ACC112 (cell line): Measurements from ENCODE around the gene LZTR1.
A peak's percentile ranks its signal among the peaks of the same experiment; 100 is the strongest.
"Not testable (repeated sequence)": the region's sequence is repeated elsewhere in the genome, so short reads cannot be mapped to it uniquely, and the experiment has no call there.

Source experiments
- H2AFZ ChIP-seq: fragments of 200-600 bp; sonication (generic); one replicate; pipeline ENCODE4 v1.6.0; 2017; ENCODE audit warnings: antibody characterized with exemption, low read length; ENCODE audit not compliant: unreplicated experiment
- H3K27ac ChIP-seq: fragments of 200-600 bp; sonication (generic); 2 replicates; pipeline ENCODE4 v1.5.1; 2014; ENCODE audit warnings: low read depth, mild to moderate bottlenecking, antibody characterized with exemption, low read length, moderate library complexity
- H3K27me3 ChIP-seq: fragments of 200-600 bp; sonication (generic); 2 replicates; pipeline ENCODE4 v1.6.1; 2014; ENCODE audit warnings: mild to moderate bottlenecking, antibody characterized with exemption, low read length, moderate library complexity, mixed read lengths; ENCODE audit not compliant: insufficient read depth
- H3K36me3 ChIP-seq: fragments of 200-600 bp; sonication (generic); 2 replicates; pipeline ENCODE4 v1.6.1; 2016; ENCODE audit warnings: mild to moderate bottlenecking, antibody characterized with exemption, low read length, moderate library complexity, mixed read lengths; ENCODE audit not compliant: insufficient read depth
- H3K4me1 ChIP-seq: fragments of 200-600 bp; sonication (generic); one replicate; pipeline ENCODE4 v1.6.1; 2016; ENCODE audit warnings: low read length, mixed read lengths; ENCODE audit not compliant: insufficient read depth, unreplicated experiment, control insufficient read depth
- H3K4me3 ChIP-seq: fragments of 200-600 bp; sonication (generic); 2 replicates; pipeline ENCODE4 v1.5.1; 2014; ENCODE audit warnings: mild to moderate bottlenecking, low read depth, low read length
- H3K79me2 ChIP-seq: fragments of 200-600 bp; sonication (generic); one replicate; pipeline ENCODE4 v1.6.0; 2016; ENCODE audit warnings: low read length; ENCODE audit not compliant: control insufficient read depth, unreplicated experiment, insufficient read depth

LZTR1 gene

DNA sequence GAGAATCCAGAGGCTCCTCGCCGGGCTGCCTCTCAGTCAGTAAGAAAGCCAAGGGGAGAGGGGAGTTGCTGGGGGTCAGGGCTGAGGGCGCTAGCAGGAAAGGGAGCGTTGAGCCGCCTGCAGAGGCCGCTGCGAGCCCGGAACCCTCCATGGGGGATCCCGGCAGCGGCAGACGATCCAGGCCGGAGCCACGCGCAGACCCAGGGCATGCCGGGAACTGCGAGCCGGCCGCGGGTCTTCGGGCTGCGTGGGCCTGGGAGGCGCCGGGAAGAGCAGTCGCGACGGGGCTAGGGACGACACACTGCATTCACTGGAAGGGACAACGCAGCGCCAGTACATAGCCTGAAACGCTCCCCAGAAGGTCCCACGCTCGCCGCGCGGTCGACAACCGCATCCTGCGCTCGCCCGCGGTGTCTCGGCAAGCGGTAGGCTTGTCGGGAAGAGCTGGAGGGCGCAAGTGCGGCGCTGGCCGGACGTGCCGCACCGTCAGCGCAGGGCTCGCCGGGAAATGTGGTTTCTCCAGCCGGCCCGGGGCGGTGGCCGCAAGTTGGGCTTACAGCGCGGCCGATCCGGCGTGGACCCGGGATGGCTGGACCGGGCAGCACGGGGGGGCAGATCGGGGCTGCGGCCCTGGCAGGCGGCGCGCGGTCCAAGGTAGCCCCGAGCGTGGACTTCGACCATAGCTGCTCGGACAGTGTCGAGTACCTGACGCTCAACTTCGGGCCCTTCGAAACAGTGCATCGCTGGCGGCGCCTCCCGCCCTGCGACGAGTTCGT, at the start of gene LZTR1:
TSS of gene LZTR1 (plus strand) at position 511 of the 776 bp plus-strand sequence. CDS start at position 586, 75 bp downstream.
- peak within 1 kb of the TSS; percentile 50 for H3K27ac ChIP-seq
- no peaks in the 10 kb centered on the region for H3K36me3 ChIP-seq
- peaks cover 9% of the 10 kb centered on the region for H3K4me1 ChIP-seq
- peak within 1 kb of the TSS; percentile 68 for H2AFZ ChIP-seq
- H3K4me3 ChIP-seq = peak within 1 kb of the TSS; percentile 98
- no peaks in the 10 kb centered on the region for H3K27me3 ChIP-seq
- H3K79me2 ChIP-seq = peaks cover 14% of the 10 kb centered on the region

DNA sequence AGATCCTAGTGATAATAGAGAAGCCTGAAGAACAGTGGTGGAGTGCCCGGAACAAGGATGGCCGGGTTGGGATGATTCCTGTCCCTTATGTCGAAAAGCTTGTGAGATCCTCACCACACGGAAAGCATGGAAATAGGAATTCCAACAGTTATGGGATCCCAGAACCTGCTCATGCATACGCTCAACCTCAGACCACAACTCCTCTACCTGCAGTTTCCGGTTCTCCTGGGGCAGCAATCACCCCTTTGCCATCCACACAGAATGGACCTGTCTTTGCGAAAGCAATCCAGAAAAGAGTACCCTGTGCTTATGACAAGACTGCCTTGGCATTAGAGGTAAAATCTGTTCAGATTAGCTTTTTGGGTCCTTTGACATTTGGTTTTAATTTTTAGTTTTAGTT, 48.2 kb upstream of the LZTR1 start:
- no peaks in the 10 kb centered on the region for H3K4me1 ChIP-seq
- H3K79me2 ChIP-seq = peaks cover 75% of the 10 kb centered on the region
- H3K4me3 ChIP-seq = no peak overlapping the region
- H2AFZ ChIP-seq = no peak overlapping the region
- no peaks in the 10 kb centered on the region for H3K36me3 ChIP-seq
- no peak overlapping the region for H3K27ac ChIP-seq
- H3K27me3 ChIP-seq = no peaks in the 10 kb centered on the region

DNA sequence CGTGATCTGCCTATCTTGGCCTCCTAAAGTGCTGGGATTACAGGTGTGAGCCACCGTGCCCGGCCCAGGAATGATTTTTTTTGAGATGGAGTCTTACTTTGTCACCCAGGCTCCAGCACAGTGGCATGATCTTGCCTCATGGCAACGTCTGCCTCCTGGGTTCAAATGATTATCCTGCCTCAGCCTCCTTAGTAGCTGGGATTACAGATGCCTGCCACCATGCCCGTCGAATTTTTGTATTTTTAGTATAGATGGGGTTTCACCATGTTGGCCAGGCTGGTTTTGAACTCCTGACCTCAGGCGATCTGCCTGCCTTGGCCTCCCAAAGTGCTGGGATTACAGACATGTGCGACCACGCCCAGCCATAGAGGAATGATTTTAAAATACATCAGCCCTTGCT, 47.0 kb upstream of the LZTR1 start:
- H3K36me3 ChIP-seq, H2AFZ ChIP-seq, H3K27me3 ChIP-seq: not testable (repeated sequence)

DNA sequence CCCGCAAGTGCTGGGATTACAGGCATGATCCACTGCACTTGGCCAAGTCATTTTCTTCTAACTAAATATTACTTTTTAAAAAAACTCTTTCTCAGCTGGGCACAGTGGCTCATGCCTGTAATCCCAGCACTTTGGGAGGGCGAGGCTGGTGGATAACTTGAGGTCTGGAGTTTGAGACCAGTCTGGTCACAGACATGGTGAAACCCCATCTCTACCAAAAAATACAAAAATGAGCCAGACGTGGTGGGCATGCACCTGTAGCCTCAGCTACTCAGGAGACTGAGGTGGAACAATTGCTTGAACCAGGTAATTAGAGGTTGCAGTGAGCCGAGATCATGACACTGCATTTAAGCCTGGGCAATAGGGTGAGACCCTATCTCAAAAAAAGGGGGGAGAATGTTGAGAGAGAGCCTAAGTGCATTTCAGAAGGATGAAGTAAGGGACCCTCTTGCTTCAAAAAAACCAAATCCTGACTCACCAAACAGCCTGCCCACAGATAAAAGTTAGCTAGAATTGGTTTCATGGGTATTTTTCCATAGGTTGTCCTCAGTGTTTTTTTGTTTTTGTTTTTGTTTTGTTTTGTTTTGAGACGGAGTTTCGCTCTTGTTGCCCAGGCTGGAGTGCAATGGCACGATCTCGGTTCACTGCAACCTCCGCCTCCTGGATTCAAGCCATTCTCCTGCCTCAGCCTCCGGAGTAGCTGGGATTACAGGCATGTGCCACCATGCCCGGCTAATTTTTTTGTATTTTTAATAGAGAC, 46.1 kb upstream of the LZTR1 start:
- H3K36me3 ChIP-seq, H2AFZ ChIP-seq, H3K4me3 ChIP-seq, H3K4me1 ChIP-seq, H3K27ac ChIP-seq, H3K27me3 ChIP-seq: not testable (repeated sequence)
- H3K79me2 ChIP-seq = peaks cover 78% of the 10 kb centered on the region

More for the DNA sequence above, 47.0 kb upstream of the LZTR1 start:
- H3K27ac ChIP-seq, H3K4me1 ChIP-seq, H3K4me3 ChIP-seq: not testable (repeated sequence)
- H3K79me2 ChIP-seq = peaks cover 76% of the 10 kb centered on the region

DNA sequence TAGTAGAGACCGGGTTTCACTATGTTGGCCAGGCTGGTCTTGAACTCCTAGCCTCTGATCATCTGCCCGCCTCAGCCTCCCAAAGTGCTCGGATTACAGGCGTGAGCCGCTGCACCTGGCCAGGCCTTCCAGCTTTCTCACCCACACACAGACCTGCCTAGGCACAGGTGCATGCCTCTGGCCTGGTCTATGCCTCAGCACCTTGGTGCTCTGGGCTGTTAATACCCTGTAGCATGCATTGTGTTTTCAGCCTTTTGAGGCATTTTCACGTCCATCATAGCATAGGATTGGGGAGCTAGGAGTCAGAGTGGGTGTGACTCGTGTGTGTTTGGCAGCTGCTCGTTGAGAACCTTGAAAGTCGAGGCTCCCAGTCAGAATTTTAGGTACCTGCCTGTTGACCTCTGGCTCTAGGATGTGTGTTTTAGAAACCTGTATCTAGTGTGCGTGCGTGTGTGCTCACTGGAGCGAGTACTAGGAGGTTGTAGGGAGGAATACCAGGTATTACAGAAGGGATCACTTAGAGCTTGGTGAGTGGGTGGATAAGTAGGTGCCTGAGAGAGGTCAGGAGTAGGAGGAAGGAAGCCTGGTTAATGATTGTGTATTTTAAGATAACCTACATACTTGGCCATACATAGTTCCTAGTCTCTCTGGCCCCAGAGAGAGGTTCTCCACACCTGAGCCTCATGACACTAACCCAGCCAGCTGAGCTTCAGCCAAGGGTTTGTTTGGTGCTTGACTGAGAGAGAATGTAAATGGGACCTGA, 44.9 kb upstream of the LZTR1 start:
- peaks cover 3% of the 10 kb centered on the region for H3K4me1 ChIP-seq
- H3K27ac ChIP-seq = no peak overlapping the region
- H3K4me3 ChIP-seq = no peak overlapping the region
- peaks cover 79% of the 10 kb centered on the region for H3K79me2 ChIP-seq
- H3K36me3 ChIP-seq = no peaks in the 10 kb centered on the region
- no peaks in the 10 kb centered on the region for H3K27me3 ChIP-seq
- no peak overlapping the region for H2AFZ ChIP-seq

DNA sequence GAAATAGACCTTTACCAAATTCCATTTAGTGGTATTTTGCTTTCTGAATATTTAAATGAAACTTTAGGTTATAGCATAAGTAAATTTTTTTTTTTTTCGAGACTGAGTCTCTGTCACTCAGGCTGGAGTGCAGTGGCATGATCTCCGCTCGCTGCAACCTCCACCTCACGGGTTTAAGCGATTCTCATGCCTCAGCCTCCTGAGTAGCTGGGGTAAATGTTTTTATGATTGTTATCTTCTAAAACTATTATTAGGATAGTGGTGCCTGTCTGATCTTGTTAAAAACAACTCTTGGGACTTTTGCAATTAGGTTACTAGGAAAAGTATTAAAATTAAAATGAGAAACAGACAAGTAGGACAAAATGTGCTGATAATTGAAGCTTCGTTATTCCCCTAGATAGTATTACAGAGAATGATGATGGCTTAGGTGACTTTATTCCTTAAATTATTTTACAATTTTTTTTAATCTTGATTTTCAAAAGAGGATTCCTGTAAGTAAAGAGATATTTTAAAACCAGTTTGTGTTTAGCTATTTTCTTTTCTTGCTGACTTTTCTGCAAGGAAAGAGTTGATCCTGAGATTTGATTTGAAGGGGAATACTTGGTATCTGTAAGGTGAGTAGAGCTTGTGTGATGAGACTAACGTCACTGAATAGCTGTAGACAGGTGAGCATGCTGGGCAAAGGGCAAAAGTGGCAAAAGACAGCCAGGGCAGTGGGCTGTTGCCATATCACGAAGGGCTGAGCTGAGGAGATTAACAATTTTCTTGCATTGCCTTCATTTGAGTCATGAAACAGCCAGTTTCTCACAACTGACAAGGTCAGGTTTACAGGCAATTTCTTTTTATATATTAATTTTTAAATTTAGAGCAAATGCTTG, 44.1 kb upstream of the LZTR1 start:
- Histone ChIP-seq H2AFZ (no peak overlapping the region), H3K4me3 (no peak overlapping the region), H3K27ac (no peak overlapping the region), H3K4me1 (peaks cover 3% of the 10 kb centered on the region), H3K27me3 (no peaks in the 10 kb centered on the region), H3K79me2 (peaks cover 79% of the 10 kb centered on the region), H3K36me3 (no peaks in the 10 kb centered on the region)

DNA sequence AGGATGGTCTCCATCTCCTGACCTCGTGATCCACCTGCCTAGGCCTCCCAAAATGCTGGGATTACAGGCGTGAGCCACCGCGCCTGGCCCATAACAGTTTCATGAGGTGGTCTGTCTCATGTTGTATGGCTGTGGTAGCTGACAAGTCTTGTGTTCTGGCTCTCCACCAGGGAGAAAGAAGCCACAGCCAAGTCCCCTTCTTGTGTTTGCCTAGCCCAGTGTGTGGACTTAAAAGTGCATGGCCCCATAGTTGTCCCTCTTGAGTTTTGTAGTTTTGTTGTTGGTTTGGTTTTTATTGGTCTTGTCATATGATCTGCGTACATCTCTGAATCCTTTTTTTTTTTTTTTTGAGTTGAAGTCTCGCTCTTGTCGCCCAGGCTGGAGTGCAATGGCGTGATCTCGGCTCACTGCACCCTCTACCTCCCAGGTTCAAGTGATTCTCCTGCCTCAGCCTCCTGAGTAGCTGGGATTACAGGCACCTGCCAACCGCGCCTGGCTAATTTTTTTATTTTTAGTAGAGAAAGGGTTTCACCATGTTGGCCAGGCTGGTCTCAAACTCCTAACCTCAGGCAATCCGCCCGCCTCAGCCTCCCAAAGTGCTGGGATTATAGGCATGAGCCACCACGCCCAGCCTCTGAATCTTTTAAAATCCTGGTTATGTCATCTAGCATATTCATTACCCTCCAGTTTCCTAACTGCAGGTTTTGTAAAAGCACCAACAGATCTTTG, 42.5 kb upstream of the LZTR1 start:
- peaks cover 76% of the 10 kb centered on the region for H3K79me2 ChIP-seq
- H3K36me3 ChIP-seq, H3K27me3 ChIP-seq, H3K27ac ChIP-seq, H3K4me3 ChIP-seq, H2AFZ ChIP-seq, H3K4me1 ChIP-seq: not testable (repeated sequence)

DNA sequence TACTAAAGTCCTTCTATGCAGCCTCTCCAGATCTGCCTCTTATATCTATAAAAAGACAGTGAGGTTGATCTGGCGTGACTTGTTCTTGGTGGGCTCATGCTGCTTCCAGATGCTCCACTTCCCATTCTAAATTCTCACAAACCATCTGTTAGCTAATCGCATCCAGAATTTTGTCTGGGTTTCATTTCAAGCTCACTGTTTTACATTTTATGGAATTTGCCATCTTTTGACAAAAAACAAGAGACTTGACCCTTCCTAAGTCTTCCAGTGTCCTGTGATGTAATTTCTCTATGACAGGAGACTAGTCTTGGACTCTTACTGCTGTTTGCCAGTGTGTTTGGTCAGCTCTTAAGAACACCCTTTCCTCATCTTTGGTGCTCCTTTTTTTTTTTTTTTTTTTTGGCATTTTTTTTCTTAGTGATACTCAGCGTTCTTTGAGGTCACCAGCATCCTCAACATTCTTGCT, 41.9 kb upstream of the LZTR1 start:
- H3K27ac ChIP-seq = no peak overlapping the region

DNA sequence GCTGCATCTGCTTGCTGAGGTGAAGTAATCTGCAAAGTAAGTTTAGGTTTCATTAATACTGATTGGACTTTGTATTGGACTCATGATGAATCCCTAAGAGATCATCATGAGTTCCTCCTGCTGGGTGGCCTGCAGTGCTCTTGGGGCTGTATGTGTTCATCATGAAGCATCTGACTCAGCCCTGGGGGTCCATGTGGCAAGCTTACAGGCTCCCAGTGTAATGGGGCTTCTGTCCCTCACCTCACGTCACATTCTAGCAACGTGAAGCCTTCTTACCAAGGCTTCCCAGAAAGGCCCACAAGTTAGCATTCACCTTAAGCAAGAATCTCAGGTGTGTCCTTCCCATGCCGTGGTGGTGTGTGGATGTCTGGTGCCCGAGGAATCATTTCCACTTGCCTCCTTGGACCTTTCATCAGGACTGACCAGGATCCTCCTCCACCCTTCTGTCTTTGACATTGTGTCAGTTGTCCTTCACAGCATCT, 41.2 kb upstream of the LZTR1 start:
- H3K4me3 ChIP-seq = no peak overlapping the region
- no peak overlapping the region for H3K27ac ChIP-seq
- H2AFZ ChIP-seq = no peak overlapping the region
- peaks cover 70% of the 10 kb centered on the region for H3K79me2 ChIP-seq
- H3K4me1 ChIP-seq = peaks cover 12% of the 10 kb centered on the region
- H3K27me3 ChIP-seq = no peaks in the 10 kb centered on the region
- no peaks in the 10 kb centered on the region for H3K36me3 ChIP-seq

More for the DNA sequence above, 41.9 kb upstream of the LZTR1 start:
- no peak overlapping the region for H3K4me3 ChIP-seq
- no peaks in the 10 kb centered on the region for H3K27me3 ChIP-seq
- H2AFZ ChIP-seq = no peak overlapping the region
- H3K4me1 ChIP-seq = peaks cover 5% of the 10 kb centered on the region
- H3K79me2 ChIP-seq = peaks cover 74% of the 10 kb centered on the region
- H3K36me3 ChIP-seq = no peaks in the 10 kb centered on the region
